ENCODE measurements around the gene SST.
"Not testable (repeated sequence)": the region's sequence is repeated elsewhere in the genome, so short reads cannot be mapped to it uniquely, and the experiment has no call there.

SST gene

GRCh38 chr3:187677604-187678003 is 7.4 kb upstream of the SST start:
- Mint-ChIP-seq H3K4me3 (no peak overlapping the region), H3K36me3 (ENCODE audit: insufficient read depth) (no peaks in the 10 kb centered on the region), H3K27ac (no peak overlapping the region), H3K4me1 (ENCODE audit: low read depth in 2 of 2) (peaks cover 2 to 4% of the 10 kb centered on the region in 2 donors), H3K9me3 (no peaks in the 10 kb centered on the region), H3K27me3 (peaks cover 48 to 63% of the 10 kb centered on the region in 2 donors)
- ATAC-seq (replicated peaks) (no peak), DNase-seq (no peak)

GRCh38 chr3:187673012-187673411 is 2.8 kb upstream of the SST start:
- DNase-seq, result no peak
- Mint-ChIP-seq H3K27me3 (peaks cover 61 to 70% of the 10 kb centered on the region in 2 donors), H3K9me3 (no peaks in the 10 kb centered on the region), H3K27ac (no peak overlapping the region), H3K36me3 (ENCODE audit: insufficient read depth) (no peaks in the 10 kb centered on the region), H3K4me3 (no peak overlapping the region), H3K4me1 (ENCODE audit: low read depth in 2 of 2) (peaks cover 0 to 2% of the 10 kb centered on the region in 2 donors)
- no peak for ATAC-seq (replicated peaks)

GRCh38 chr3:187667526-187667925 is 2.7 kb downstream of the SST start:
- no peaks in the 10 kb centered on the region for H3K36me3 Mint-ChIP-seq (ENCODE audit: insufficient read depth)
- H3K27me3 Mint-ChIP-seq, result peaks cover 59% of the 10 kb centered on the region in 2 donors
- peaks cover 0 to 2% of the 10 kb centered on the region in 2 donors for H3K4me1 Mint-ChIP-seq (ENCODE audit: low read depth in 2 of 2)
- no peaks in the 10 kb centered on the region for H3K9me3 Mint-ChIP-seq
- DNase-seq (no peak), ATAC-seq (replicated peaks) (no peak)
- no peak overlapping the region for H3K4me3 Mint-ChIP-seq
- no peak overlapping the region for H3K27ac Mint-ChIP-seq

- H3K27me3 Mint-ChIP-seq, result peaks cover 46 to 49% of the 10 kb centered on the region in 2 donors
- DNase-seq (no peak), ATAC-seq (replicated peaks) (no peak)
- no peak overlapping the region for H3K4me3 Mint-ChIP-seq
- H3K36me3 Mint-ChIP-seq (ENCODE audit: insufficient read depth), result no peaks in the 10 kb centered on the region
- H3K4me1 Mint-ChIP-seq (ENCODE audit: low read depth in 2 of 2), result peaks cover 0 to 2% of the 10 kb centered on the region in 2 donors
- H3K9me3 Mint-ChIP-seq, result no peaks in the 10 kb centered on the region
- no peak overlapping the region for H3K27ac Mint-ChIP-seq
Observed at GRCh38 chr3:187665764-187666402, 4.3 kb downstream of the SST start.

GRCh38 chr3:187665010-187665409 is 5.2 kb downstream of the SST start:
- peaks cover 46 to 49% of the 10 kb centered on the region in 2 donors for H3K27me3 Mint-ChIP-seq
- ATAC-seq (replicated peaks) (no peak), DNase-seq (no peak)
- H3K4me3 Mint-ChIP-seq, result no peak overlapping the region
- no peaks in the 10 kb centered on the region for H3K9me3 Mint-ChIP-seq
- no peaks in the 10 kb centered on the region for H3K36me3 Mint-ChIP-seq (ENCODE audit: insufficient read depth)
- H3K27ac Mint-ChIP-seq, result no peak overlapping the region
- no peaks in the 10 kb centered on the region for H3K4me1 Mint-ChIP-seq (ENCODE audit: low read depth in 2 of 2)

GRCh38 chr3:187662848-187663409 is 7.3 kb downstream of the SST start:
- Mint-ChIP-seq H3K27me3 (peaks cover 41 to 43% of the 10 kb centered on the region in 2 donors), H3K4me1 (ENCODE audit: low read depth in 2 of 2) (no peaks in the 10 kb centered on the region), H3K36me3 (ENCODE audit: insufficient read depth) (no peaks in the 10 kb centered on the region), H3K27ac (no peak overlapping the region), H3K9me3 (no peaks in the 10 kb centered on the region), H3K4me3 (no peak overlapping the region)
- DNase-seq (no peak), ATAC-seq (replicated peaks) (no peak)

- DNase-seq (no peak), ATAC-seq (replicated peaks) (no peak)
- H3K4me1 Mint-ChIP-seq (ENCODE audit: low read depth in 2 of 2), result no peaks in the 10 kb centered on the region
- no peaks in the 10 kb centered on the region for H3K9me3 Mint-ChIP-seq
- no peak overlapping the region for H3K27ac Mint-ChIP-seq
- H3K27me3 Mint-ChIP-seq, result peaks cover 32 to 36% of the 10 kb centered on the region in 2 donors
- no peaks in the 10 kb centered on the region for H3K36me3 Mint-ChIP-seq (ENCODE audit: insufficient read depth)
- no peak overlapping the region for H3K4me3 Mint-ChIP-seq
Observed at GRCh38 chr3:187661267-187661666, 8.9 kb downstream of the SST start.

- Mint-ChIP-seq H3K9me3 (no peaks in the 10 kb centered on the region), H3K4me1 (ENCODE audit: low read depth in 2 of 2) (no peaks in the 10 kb centered on the region), H3K27ac (no peak overlapping the region), H3K27me3 (peaks cover 77 to 81% of the 10 kb centered on the region in 2 donors), H3K36me3 (ENCODE audit: insufficient read depth) (no peaks in the 10 kb centered on the region), H3K4me3 (no peak overlapping the region)
- DNase-seq, result no peak
- no peak for ATAC-seq (replicated peaks)
Observed at GRCh38 chr3:187651282-187651681, 18.9 kb downstream of the SST start.

GRCh38 chr3:187648177-187648576 is 22.0 kb downstream of the SST start:
- DNase-seq, result no peak
- Mint-ChIP-seq H3K9me3 (no peaks in the 10 kb centered on the region), H3K4me3 (no peak overlapping the region), H3K36me3 (ENCODE audit: insufficient read depth) (no peaks in the 10 kb centered on the region), H3K4me1 (ENCODE audit: low read depth in 2 of 2) (no peaks in the 10 kb centered on the region), H3K27ac (no peak overlapping the region), H3K27me3 (peaks cover 66 to 71% of the 10 kb centered on the region in 2 donors)
- ATAC-seq (replicated peaks), result no peak

GRCh38 chr3:187646906-187647660 is 23.1 kb downstream of the SST start:
- no peak for DNase-seq
- no peaks in the 10 kb centered on the region for H3K9me3 Mint-ChIP-seq
- no peaks in the 10 kb centered on the region for H3K4me1 Mint-ChIP-seq (ENCODE audit: low read depth in 2 of 2)
- peaks cover 55 to 60% of the 10 kb centered on the region in 2 donors for H3K27me3 Mint-ChIP-seq
- H3K36me3 Mint-ChIP-seq (ENCODE audit: insufficient read depth), result no peaks in the 10 kb centered on the region
- H3K4me3 Mint-ChIP-seq, result no peak overlapping the region
- ATAC-seq (replicated peaks), result no peak
- no peak overlapping the region for H3K27ac Mint-ChIP-seq

GRCh38 chr3:187645379-187645778 is 24.8 kb downstream of the SST start:
- H3K27ac Mint-ChIP-seq; DNase-seq; H3K4me1 Mint-ChIP-seq (ENCODE audit: low read depth in 2 of 2); H3K4me3 Mint-ChIP-seq; H3K36me3 Mint-ChIP-seq (ENCODE audit: insufficient read depth); ATAC-seq (replicated peaks); H3K9me3 Mint-ChIP-seq: not testable (repeated sequence)
- peaks cover 42 to 49% of the 10 kb centered on the region in 2 donors for H3K27me3 Mint-ChIP-seq

GRCh38 chr3:187642861-187643260 is 27.3 kb downstream of the SST start:
- no peak overlapping the region for H3K4me3 Mint-ChIP-seq
- no peaks in the 10 kb centered on the region for H3K9me3 Mint-ChIP-seq
- ATAC-seq (replicated peaks), result no peak
- no peak for DNase-seq
- no peaks in the 10 kb centered on the region for H3K4me1 Mint-ChIP-seq (ENCODE audit: low read depth in 2 of 2)
- no peak overlapping the region for H3K27ac Mint-ChIP-seq
- H3K36me3 Mint-ChIP-seq (ENCODE audit: insufficient read depth), result no peaks in the 10 kb centered on the region
- H3K27me3 Mint-ChIP-seq, result peaks cover 43 to 48% of the 10 kb centered on the region in 2 donors

- ATAC-seq (replicated peaks), result no peak
- H3K4me3 Mint-ChIP-seq, result no peak overlapping the region
- no peaks in the 10 kb centered on the region for H3K4me1 Mint-ChIP-seq (ENCODE audit: low read depth in 2 of 2)
- no peaks in the 10 kb centered on the region for H3K9me3 Mint-ChIP-seq
- peaks cover 38 to 47% of the 10 kb centered on the region in 2 donors for H3K27me3 Mint-ChIP-seq
- H3K27ac Mint-ChIP-seq, result no peak overlapping the region
- H3K36me3 Mint-ChIP-seq (ENCODE audit: insufficient read depth), result no peaks in the 10 kb centered on the region
- no peak for DNase-seq
Observed at GRCh38 chr3:187641320-187642016, 28.7 kb downstream of the SST start.

Measured in effector memory CD8-positive, alpha-beta T cell (primary cell).